ENCODE data around the gene CROCC. TPM values are rescaled to one million over a fixed set of nuclear protein-coding genes. Genes with fewer than 3 reads are reported as not detected.
A peak's percentile ranks its signal among the peaks of the same experiment; 100 is the strongest.

Gene CROCC
- total RNA-seq, 1 experiment from 2014 or later: 9.4 TPM

- DNase-seq (ENCODE audit: low read depth): peak; percentile 64
Measured at GRCh38 chr1:17011439-17012307, 89.9 kb downstream of the CROCC start, which contains the start of gene ATP13A2. ATP13A2 (minus strand) TSS chr1:17011928; CDS start chr1:17011738, 190 bp downstream.

- DNase-seq (ENCODE audit: low read depth): peak; percentile 95
Measured at GRCh38 chr1:17012775-17013490, 91.2 kb downstream of the CROCC start.

GRCh38 chr1:17013491-17014320 is 92.0 kb downstream of the CROCC start:
- peak; percentile 41 for DNase-seq (ENCODE audit: low read depth)

GRCh38 chr1:17014671-17015567 is 93.2 kb downstream of the CROCC start:
- peak; percentile 31 for DNase-seq (ENCODE audit: low read depth)

GRCh38 chr1:17016317-17016661 is 94.6 kb downstream of the CROCC start:
- DNase-seq (ENCODE audit: low read depth): peak; percentile 96

- no peak for DNase-seq (ENCODE audit: low read depth)
Measured at GRCh38 chr1:17017435-17017834, 95.7 kb downstream of the CROCC start.

- no peak for DNase-seq (ENCODE audit: low read depth)
Measured at GRCh38 chr1:17018849-17019248, 97.1 kb downstream of the CROCC start.

GRCh38 chr1:17020502-17020901 is 98.8 kb downstream of the CROCC start:
- no peak for DNase-seq (ENCODE audit: low read depth)

- no peak for DNase-seq (ENCODE audit: low read depth)
Measured at GRCh38 chr1:17021896-17022295, 100.2 kb downstream of the CROCC start.

Other genes starting within 250 kb of the CROCC start
- under 0.01 TPM in 1 of 2 replicates, not detected in the other for gene RNU1-4, start 181.4 kb upstream of the CROCC start, total RNA-seq (2014; rRNA removed)
- under 0.01 TPM in 1 of 2 replicates, not detected in the other for gene RNU1-2, start 26.0 kb upstream of the CROCC start, total RNA-seq (2014; rRNA removed)
- 5.8 and 12.9 TPM in 2 replicates for gene MFAP2, start 58.7 kb downstream of the CROCC start, total RNA-seq (2014; rRNA removed)
- gene ATP13A2, start 90.0 kb downstream of the CROCC start, total RNA-seq (2014; rRNA removed): 167 and 211 TPM in 2 replicates
- 157 and 196 TPM in 2 replicates for gene SDHB, start 132.1 kb downstream of the CROCC start, total RNA-seq (2014; rRNA removed)
- gene PADI2, start 197.5 kb downstream of the CROCC start, total RNA-seq (2014; rRNA removed): 0.38 and 0.86 TPM in 2 replicates